Lung (tissue), 12 donors: ENCODE measurements around the gene ARL14. TPM values are rescaled to one million over a fixed set of nuclear protein-coding genes. Genes with fewer than 3 reads are reported as not detected.

Source experiments
- ATAC-seq: fragments of 200-7000 bp; cut with Tn5 transposase; one replicate; pipeline ENCODE4 v1.9.1; 2020; ENCODE audit warnings: moderate number of reproducible peaks; ENCODE audit not compliant: insufficient read depth, low FRiP score
- DNase-seq, 3 donors: peaks; one replicate each; pipeline ENCODE4 v3.0.0-alpha.2; 2013 to 2017
- H3K27ac ChIP-seq, 2 donors: one replicate each; pipeline ENCODE4 v1.5.1; 2013; ENCODE audit warnings: mild to moderate bottlenecking in 2 of 2, moderate library complexity in 2 of 2, control low read depth in 1 of 2, inconsistent platforms in 1 of 2, low read depth in 1 of 2, low read length in 1 of 2
- H3K27me3 ChIP-seq, 3 donors: one replicate each; pipeline ENCODE4 v1.5.1; 2013; ENCODE audit warnings: low read length in 2 of 3; ENCODE audit not compliant: control insufficient read depth in 3 of 3, insufficient read depth in 3 of 3
- H3K36me3 ChIP-seq, 4 donors: one replicate each; pipeline ENCODE4 v1.5.1; 2013; ENCODE audit warnings: low read length in 4 of 4, mild to moderate bottlenecking in 1 of 4, moderate library complexity in 1 of 4; ENCODE audit not compliant: control insufficient read depth in 4 of 4, insufficient read depth in 4 of 4
- H3K4me1 ChIP-seq, 5 donors: one replicate each; pipeline ENCODE4 v1.5.1; 2013; ENCODE audit warnings: low read length in 5 of 5, mild to moderate bottlenecking in 2 of 5, moderate library complexity in 1 of 5; ENCODE audit not compliant: control insufficient read depth in 5 of 5, insufficient read depth in 5 of 5
- H3K4me3 ChIP-seq: one replicate; pipeline ENCODE4 v1.5.1; 2013; ENCODE audit warnings: mild to moderate bottlenecking, control low read depth, moderate library complexity
- H3K9ac ChIP-seq, 2 donors: one replicate each; pipeline ENCODE4 v1.5.1; 2013; ENCODE audit warnings: low read length in 2 of 2, control low read depth in 1 of 2; ENCODE audit not compliant: insufficient read depth in 1 of 2
- H3K9me3 ChIP-seq, 4 donors: one replicate each; pipeline ENCODE4 v1.5.1; 2013; ENCODE audit warnings: low read length in 3 of 4, mild to moderate bottlenecking in 1 of 4, moderate library complexity in 1 of 4; ENCODE audit not compliant: control insufficient read depth in 4 of 4, insufficient read depth in 3 of 4
- WGBS, 2 donors: extraction: QIAGEN DNeasy Blood & Tissue Kit; methylation state at CpG; one replicate each; pipeline ENCODE4 v1.1.7; 2013; 5-methylcytosine and 5-hydroxymethylcytosine counted together
- polyA plus RNA-seq, 2 donors: library from polyadenylated mRNA; stranded (reverse); fragments of 200-250 nt; gene quantifications; one replicate each; pipeline ENCODE4 v1.2.1, GENCODE V29; 2013
- total RNA-seq, 2 donors: library from RNA; depleted of rRNA in 1 of 2; stranded (reverse); fragments of >200 nt in 1 of 2; gene quantifications; one replicate each; pipeline ENCODE4 v1.2.1, GENCODE V29; 2014 to 2021
- TF ChIP-seq, protein P1 (sequence below): IDR thresholded peaks from 2 replicates; pipeline ENCODE4 v1.5.1; 2012; ENCODE audit warnings: mild to moderate bottlenecking; ENCODE audit errors: control extremely low read depth, extremely low read depth
- donor health status: control.
- donor health status: control.
- donor health status: Bipolar disorder and iron deficiency.
- donor health status: healthy.
- donor health status: DM: yes; HTN: yes; CAD: no.

The ARL14 gene
- total and polyA plus RNA-seq, 4 donors: 0.09 to 0.24 TPM; not detected in 2

DNA sequence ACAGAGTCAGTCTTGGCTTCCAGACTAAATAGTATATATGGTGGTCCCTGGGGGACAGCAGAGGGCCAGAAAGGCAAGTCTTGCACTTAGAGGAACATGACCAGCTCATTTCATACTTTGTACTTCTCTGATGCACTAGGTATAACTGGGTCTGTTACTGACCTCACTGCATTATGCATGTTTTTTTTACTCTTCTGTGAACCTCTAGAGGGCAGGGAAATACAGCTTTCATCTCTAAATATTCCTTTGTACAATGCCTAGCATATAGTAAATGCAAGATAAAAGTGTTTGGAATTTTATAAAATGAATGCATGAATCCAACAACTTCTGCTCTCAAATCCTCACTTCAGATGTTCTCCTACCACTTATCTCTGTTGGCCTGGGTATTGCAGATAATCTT, 23.4 kb upstream of the ARL14 start:
- Histone ChIP-seq H3K36me3 (no peaks in the 10 kb centered on the region), H3K9ac (no peak overlapping the region), H3K9me3 (no peaks in the 10 kb centered on the region), H3K27ac (no peak overlapping the region), H3K4me3 (no peak overlapping the region), H3K4me1 (no peaks in the 10 kb centered on the region), H3K27me3 (peaks cover 0 to 2% (median 0%) of the 10 kb centered on the region in 3 donors)
- DNase-seq: no peak
- no peak for ATAC-seq
- TF ChIP-seq, protein P1, sequence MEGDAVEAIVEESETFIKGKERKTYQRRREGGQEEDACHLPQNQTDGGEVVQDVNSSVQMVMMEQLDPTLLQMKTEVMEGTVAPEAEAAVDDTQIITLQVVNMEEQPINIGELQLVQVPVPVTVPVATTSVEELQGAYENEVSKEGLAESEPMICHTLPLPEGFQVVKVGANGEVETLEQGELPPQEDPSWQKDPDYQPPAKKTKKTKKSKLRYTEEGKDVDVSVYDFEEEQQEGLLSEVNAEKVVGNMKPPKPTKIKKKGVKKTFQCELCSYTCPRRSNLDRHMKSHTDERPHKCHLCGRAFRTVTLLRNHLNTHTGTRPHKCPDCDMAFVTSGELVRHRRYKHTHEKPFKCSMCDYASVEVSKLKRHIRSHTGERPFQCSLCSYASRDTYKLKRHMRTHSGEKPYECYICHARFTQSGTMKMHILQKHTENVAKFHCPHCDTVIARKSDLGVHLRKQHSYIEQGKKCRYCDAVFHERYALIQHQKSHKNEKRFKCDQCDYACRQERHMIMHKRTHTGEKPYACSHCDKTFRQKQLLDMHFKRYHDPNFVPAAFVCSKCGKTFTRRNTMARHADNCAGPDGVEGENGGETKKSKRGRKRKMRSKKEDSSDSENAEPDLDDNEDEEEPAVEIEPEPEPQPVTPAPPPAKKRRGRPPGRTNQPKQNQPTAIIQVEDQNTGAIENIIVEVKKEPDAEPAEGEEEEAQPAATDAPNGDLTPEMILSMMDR: no peak

DNA sequence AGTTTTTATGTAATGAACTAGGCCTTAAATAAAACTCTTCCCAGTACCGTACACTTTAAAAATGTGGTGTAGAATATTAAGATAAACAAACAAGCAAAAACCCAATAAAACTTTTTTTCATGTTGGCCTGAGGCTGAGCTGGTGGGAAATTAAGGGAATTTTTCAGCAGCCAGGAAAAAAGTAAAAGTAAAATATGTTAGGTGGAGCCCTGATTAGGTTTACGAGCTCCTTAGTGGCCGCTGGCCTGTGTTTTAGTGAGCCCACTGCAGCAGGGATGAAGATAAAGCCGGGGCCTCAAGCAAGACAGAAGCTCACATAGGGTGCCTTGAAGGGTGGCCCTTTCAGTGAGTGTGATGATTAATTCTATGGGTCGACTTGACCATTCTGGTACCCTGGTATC, 16.1 kb upstream of the ARL14 start:
- Histone ChIP-seq H3K9ac (no peak overlapping the region), H3K27me3 (no peaks in the 10 kb centered on the region), H3K36me3 (no peaks in the 10 kb centered on the region), H3K27ac (no peak overlapping the region), H3K4me3 (no peak overlapping the region), H3K9me3 (no peaks in the 10 kb centered on the region), H3K4me1 (no peaks in the 10 kb centered on the region)
- 74 to 78% methylated on average over 5 of the region's 5 CpGs for WGBS, 2 donors
- DNase-seq: no peak
- ATAC-seq: no peak
- TF ChIP-seq, protein P1: no peak

DNA sequence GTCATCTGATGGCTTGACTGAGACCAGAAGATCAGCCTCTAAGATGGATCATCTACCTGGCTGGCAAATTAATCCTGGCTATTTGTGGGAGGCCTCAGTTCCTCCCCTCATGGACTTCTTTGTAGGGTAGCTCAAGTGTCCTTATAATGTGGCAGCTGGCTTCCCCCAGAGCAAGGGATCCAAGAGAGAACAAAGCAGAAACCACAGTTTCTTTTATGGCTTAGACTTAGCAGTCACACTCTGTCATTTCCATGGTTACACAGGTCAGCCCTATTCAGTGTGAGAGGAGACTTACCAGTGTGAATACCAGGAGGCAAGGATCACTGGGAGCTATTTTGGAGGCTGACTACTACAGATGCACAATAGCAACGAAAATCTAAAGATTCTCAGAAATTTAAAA, 15.3 kb upstream of the ARL14 start:
- TF ChIP-seq, protein P1: no peak
- Histone ChIP-seq H3K9ac (no peak overlapping the region), H3K4me1 (no peaks in the 10 kb centered on the region), H3K9me3 (no peaks in the 10 kb centered on the region), H3K4me3 (no peak overlapping the region), H3K27ac (no peak overlapping the region), H3K27me3 (no peaks in the 10 kb centered on the region), H3K36me3 (no peaks in the 10 kb centered on the region)
- 67 to 80% methylated on average over 1 of the region's 1 CpG for WGBS, 2 donors
- no peak for ATAC-seq
- no peak for DNase-seq

DNA sequence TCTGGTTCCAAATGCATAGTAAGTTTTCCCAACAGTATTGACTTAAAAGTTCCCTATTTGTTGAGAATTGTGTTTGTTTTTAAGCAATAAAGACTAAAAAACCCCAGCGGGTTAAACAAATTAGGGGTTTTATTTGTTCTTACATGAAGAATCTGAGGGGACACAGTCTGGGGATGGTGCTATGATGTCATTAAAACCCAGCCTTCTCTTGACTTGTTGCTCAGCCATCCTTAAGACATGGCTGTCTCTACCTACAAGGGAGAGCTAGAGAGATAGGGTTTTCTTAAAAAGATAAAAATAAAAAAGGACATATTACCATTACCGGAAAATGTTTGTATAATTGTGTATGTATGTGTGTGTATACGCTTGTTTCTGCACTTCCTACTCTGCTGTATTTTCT, 11.7 kb upstream of the ARL14 start:
- Histone ChIP-seq H3K9ac (no peak overlapping the region), H3K9me3 (no peaks in the 10 kb centered on the region), H3K36me3 (no peaks in the 10 kb centered on the region), H3K4me1 (no peaks in the 10 kb centered on the region), H3K27ac (no peak overlapping the region), H3K4me3 (no peak overlapping the region), H3K27me3 (no peaks in the 10 kb centered on the region)
- no peak for DNase-seq
- TF ChIP-seq, protein P1: no peak
- ATAC-seq: no peak
- 93 to 94% methylated on average over 3 of the region's 3 CpGs for WGBS, 2 donors
